DLD1 (cell line): ENCODE measurements around the gene IGF2R.

ENCODE experiments used
- in situ Hi-C: cut with HindIII; loops from 2 replicates; pipeline ENCODE4 v1.10.0; 2017; ENCODE audit warnings: low sequenced_read_pairs

Gene IGF2R

GRCh38 chr6:159973951-159974350 lies 5.1 kb downstream of the IGF2R start:
- in situ Hi-C loops = no loop called here

DNA sequence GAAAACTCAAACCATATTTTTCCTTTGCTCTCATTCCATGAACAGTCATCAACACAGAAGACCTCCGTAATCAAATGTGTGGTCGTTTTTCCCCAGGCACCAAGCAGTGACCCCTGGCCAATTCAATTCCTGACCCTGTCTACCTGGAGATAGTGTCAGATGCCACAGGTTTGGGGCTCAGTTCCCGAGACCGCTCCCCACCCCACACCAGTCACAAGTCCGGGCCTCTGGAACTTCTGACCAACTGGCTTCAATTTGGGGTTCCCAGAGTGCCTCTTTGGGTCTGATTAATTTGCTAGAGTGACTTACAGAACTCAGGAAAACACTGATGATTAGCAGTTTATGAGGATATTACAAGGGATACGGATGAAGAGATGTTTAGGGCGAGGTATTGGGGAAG lies 6.0 kb downstream of the IGF2R start:
- in situ Hi-C loops = no loop called here

GRCh38 chr6:159976686-159977254 lies 7.9 kb downstream of the IGF2R start:
- in situ Hi-C loops = no loop called here

- in situ Hi-C loops = no loop called here
These were observed 8.5 kb downstream of the IGF2R start for GRCh38 chr6:159977255-159977903.

- in situ Hi-C loops = no loop called here
These were observed 9.0 kb downstream of the IGF2R start for GRCh38 chr6:159977904-159978268.

DNA sequence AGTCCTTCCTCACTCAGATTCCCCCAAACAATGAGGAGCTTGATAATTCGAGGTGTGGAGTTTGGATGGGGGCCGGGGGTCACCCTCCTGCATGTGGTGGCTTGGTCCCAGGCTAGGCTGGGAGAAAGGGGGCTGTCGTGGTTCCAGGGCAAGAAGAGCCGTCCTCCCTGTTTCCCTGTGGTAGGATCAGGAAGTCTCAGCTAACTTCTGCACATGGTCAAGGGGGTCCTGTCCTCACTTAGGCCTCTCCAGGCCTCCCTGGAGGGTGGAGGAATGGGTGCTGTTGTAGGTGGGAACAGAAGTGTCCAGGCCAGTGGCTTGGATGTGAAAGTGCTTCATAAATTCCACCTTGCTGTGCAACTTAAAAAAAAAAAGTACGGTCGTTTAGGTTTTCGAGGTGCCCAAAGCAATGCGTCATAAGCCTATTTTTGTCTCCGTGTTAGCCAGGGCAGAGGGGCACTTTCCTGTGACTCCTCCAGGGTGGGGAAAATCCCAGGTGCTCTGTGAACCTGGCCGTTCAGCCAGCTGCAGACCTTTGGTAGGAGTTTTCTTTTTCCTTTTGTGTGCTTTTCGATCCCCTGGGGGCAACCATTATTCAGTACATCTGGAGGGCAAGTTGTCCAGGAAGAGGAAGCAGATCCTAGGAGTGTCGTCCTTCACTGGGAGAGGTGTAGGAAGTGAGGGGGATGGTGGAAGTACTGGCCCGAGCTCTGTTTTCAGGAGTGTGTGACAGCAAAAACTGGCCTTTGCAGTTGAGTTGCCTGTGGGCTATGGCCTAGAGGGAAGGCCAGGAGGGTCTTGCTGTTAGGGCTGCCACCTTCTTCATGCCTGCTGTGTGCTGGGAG lies 9.6 kb downstream of the IGF2R start:
- in situ Hi-C loops = no loop called here

DNA sequence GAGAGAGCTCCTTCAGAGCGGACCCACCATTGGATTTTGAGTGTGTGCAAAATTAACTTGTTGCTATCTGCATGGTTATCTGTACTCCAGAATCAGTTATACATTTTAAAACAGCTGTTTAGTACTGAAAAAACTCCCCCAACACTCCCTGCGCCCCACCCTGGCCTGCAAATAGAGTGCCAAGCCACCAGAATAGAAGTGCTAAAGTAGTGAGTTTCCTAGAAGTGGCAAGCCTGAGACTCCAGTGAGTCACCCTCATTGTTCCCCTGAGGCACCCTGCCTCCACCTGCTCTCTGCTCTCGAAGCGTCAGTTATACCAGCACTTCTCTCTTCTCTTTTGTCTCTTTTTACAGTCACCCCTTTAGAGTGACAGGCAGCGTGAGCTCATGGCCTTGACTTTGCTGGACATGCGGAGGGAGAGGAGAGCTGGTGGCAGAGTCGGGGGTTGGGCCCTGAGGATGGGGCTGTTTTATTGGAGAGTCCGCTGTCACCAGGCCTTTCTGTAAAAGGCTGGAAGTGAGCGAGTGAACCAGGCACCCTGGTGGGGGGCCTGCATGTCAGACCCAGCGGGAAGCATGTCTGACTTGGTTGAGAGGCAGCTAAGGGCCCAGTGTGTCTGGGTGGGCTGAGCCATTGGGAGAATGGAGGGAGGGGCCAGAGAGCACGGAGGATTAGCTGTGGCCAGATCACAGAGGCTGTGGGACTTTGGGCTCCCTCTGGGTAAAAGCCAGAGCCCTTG lies 10.4 kb downstream of the IGF2R start:
- in situ Hi-C loops = no loop called here

DNA sequence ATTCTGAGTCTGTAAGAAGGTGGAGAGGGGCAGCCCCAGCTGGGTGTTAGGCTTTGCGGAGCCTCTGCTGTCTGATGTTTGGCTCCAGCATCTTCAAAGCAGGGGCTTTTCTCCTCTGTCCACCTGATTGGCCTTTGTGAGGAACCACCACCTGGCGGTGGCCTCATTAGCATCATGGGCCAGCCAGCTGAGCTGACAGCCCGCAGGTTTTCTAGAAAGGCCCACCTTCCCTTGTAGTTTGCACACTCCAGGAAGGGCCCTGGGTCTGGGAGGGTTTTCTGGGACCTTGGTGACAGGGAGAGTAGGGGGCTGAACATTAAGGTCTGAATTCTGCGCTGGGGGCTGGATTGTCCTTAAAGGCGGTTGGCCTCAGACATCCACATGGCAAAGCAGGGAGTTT lies 11.6 kb downstream of the IGF2R start:
- in situ Hi-C loops = no loop called here

DNA sequence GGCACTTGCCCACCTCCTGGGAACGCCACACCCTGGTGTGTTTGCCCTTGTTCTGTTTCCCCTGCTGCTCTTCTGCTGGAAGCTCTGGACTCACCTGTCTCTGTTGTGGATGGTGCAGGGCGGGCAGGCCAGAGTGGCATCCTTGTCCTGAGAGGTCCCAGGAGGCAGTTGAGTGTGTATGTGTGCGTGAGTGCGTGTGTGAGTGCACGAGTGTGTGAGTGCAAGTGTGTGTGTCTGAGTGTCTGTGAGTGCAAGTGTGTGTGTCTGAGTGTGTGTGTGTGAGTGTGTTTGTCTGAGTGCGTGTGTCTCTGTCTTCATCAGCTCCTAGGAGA lies 12.2 kb downstream of the IGF2R start:
- in situ Hi-C loops = no loop called here

DNA sequence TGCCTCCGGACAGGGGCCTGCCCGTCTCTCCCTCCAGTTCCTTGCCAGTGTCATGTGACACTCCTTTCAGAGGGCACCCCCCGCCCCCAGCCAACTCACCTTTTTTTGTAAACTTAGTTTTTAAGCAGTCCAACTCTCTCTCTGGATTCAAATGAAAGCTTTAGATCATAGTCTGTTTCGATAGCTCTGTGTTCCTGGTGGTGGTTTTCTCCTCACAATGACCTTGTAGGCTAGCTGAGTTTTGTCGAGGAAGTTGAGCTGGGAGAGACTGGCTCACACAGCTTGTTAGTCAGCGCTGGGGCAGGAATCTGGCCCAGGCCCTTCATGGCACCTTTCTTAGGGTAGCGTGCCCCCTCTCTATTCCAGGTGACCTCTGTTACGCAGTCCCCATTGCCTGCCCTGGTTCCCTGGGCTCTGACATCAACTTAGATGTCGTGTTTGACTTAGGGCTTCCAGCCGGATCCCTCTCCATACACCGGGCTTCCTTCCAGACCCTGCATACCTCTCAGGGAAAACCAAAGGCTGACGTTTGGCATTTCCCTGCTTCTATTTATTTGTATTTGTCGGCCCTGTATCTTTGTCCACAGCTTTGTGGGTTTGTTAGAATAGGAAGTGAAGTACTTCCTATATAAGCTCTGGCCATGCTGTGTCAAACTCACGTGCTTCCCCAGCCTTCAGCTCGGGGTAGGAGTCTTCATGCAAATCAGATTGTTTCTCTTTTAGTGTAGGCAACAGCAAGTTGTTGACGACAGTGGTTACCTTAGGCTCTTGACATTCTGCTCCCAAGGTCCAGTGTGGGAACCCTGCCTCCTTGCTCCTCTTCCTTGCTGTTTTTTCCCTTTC lies 12.7 kb downstream of the IGF2R start:
- in situ Hi-C loops = no loop called here

DNA sequence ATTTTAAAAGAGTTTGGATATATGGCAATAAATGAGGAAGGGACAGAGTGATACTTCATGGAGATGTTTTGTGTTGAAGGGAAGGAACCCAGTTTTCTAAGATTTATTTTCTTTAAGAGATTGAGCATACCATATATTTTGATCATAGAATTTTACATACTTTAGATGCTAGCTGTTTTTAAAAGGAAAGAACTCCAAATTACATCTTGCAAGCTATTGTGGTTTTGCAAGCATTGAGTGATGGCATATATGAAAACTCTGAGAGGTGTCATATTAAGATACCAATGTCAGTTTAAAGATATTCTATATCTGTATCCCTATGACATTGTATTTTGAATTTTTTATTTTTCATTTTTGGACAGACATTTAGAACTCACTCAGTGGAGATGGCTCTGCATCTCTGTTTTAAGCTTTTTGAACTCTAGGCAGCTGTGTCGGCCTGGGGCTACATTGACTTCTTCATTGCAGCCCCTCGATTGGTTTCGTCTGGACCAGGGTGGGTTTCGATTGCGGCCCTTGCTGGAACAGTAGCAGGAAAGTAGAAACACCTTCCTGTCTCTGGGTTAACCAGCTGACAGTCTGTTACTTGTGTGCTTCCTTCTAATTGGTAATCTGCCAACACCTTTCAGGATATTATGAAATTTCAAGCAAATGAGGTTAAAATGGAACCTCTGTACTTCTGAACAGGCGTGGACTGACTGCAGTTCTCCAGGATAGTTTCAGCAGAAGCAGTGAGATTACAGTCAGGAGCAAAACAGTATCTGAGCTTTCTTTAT lies 14.0 kb downstream of the IGF2R start:
- in situ Hi-C loops = no loop called here

GRCh38 chr6:159983641-159984080 lies 14.8 kb downstream of the IGF2R start:
- in situ Hi-C loops = no loop called here

GRCh38 chr6:159984268-159984786 lies 15.4 kb downstream of the IGF2R start:
- in situ Hi-C loops = no loop called here

- in situ Hi-C loops = no loop called here
These were observed 16.5 kb downstream of the IGF2R start for GRCh38 chr6:159985296-159985945.

GRCh38 chr6:159988983-159989454 lies 20.1 kb downstream of the IGF2R start:
- in situ Hi-C loops = no loop called here

GRCh38 chr6:159989492-159990480 lies 20.9 kb downstream of the IGF2R start:
- in situ Hi-C loops = no loop called here

GRCh38 chr6:159992366-159992765 lies 23.5 kb downstream of the IGF2R start:
- in situ Hi-C loops = no loop called here

- in situ Hi-C loops = no loop called here
These were observed 26.5 kb downstream of the IGF2R start for GRCh38 chr6:159995405-159995804.
